Prostate gland (tissue), 2 donors: ENCODE measurements around the gene KPNA2. TPM values are rescaled to one million over a fixed set of nuclear protein-coding genes. Genes with fewer than 3 reads are reported as not detected.

Source experiments
- DNase-seq: peaks from one replicate; pipeline ENCODE4 v3.0.0-alpha.2; 2019; ENCODE audit warnings: low spot score
- H3K27ac ChIP-seq, 2 donors: fragments of 200-600 bp; sonication (generic); 2 replicates each; pipeline ENCODE4 v1.5.1; 2017 to 2019
- H3K27me3 ChIP-seq: fragments of 200-600 bp; sonication (generic); replicated peaks from 2 replicates; pipeline ENCODE4 v1.5.1; 2019; ENCODE audit not compliant: insufficient read depth
- H3K36me3 ChIP-seq, 2 donors: fragments of 200-600 bp; sonication (generic); 1 replicate in 1 of 2; 2 replicates in 1 of 2; pipeline versions ENCODE4 v1.5.1 to v1.8.1; 2017 to 2019
- H3K4me1 ChIP-seq: fragments of 200-600 bp; sonication (generic); replicated peaks from 2 replicates; pipeline ENCODE4 v1.5.1; 2019
- H3K4me3 ChIP-seq, 2 donors: fragments of 200-600 bp; sonication (generic); 2 replicates each; pipeline ENCODE4 v1.5.1; 2017 to 2019
- H3K9me3 ChIP-seq: fragments of 200-600 bp; sonication (generic); 2 replicates; pipeline ENCODE4 v1.5.1; 2017
- CTCF ChIP-seq, 4 experiments: fragments of 200-600 bp in 2 of 4; fragments of 450-650 bp in 2 of 4; sonication (generic) in 2 of 4; IDR thresholded peaks; 1 replicate in 3 of 4; 2 replicates in 1 of 4; pipeline ENCODE4 v1.5.1; 2016 to 2019; ENCODE audit warnings: antibody characterized with exemption in 4 of 4, mild to moderate bottlenecking in 2 of 4, moderate library complexity in 2 of 4
- POLR2A ChIP-seq: fragments of 450-650 bp; IDR thresholded peaks from one replicate; pipeline ENCODE4 v1.6.1; 2016; ENCODE audit warnings: antibody characterized with exemption, mild to moderate bottlenecking
- POLR2AphosphoS5 ChIP-seq: sonication (generic); formaldehyde crosslinking; IDR thresholded peaks from one replicate; pipeline ENCODE4 v1.6.1; 2017; ENCODE audit warnings: antibody characterized with exemption
- WGBS: methylation state at CpG from one replicate; pipeline ENCODE4 v1.1.5; 2018; 5-methylcytosine and 5-hydroxymethylcytosine counted together
- intact Hi-C: fragments of 100-400 bp; cut with DNase I; formaldehyde crosslinking; loops from one replicate; pipeline ENCODE4 v1.14.2; 2022
- total RNA-seq, 2 donors: library from RNA; depleted of rRNA; stranded (reverse); fragments of >200 nt; gene quantifications; one replicate each; pipeline ENCODE4 v1.1.0, GENCODE V29; 2016

KPNA2 gene
- total RNA-seq, 2 donors from 2014 or later: 13.4 to 68.4 TPM

- WGBS: 97% methylated on average over 3 of the region's 3 CpGs
- no peak overlapping the region for H3K4me3 ChIP-seq
- no peaks in the 10 kb centered on the region for H3K36me3 ChIP-seq
- H3K27me3 ChIP-seq: no peaks in the 10 kb centered on the region
- no peaks in the 10 kb centered on the region for H3K9me3 ChIP-seq
- no peak overlapping the region for H3K27ac ChIP-seq
- no peak for TF ChIP-seq POLR2A
- TF ChIP-seq POLR2AphosphoS5: no peak
- TF ChIP-seq CTCF (IDR thresholded peaks at IDR 0.05): no peak
- intact Hi-C loops: no loop called here
- H3K4me1 ChIP-seq: no peaks in the 10 kb centered on the region
- no peak for DNase-seq
These were observed 36.1 kb upstream of the KPNA2 start for GRCh38 chr17:67999291-67999911.

GRCh38 chr17:68004201-68004600 is 31.3 kb upstream of the KPNA2 start:
- intact Hi-C loops: no loop called here
- no peaks in the 10 kb centered on the region for H3K27me3 ChIP-seq
- TF ChIP-seq POLR2A (no peak), POLR2AphosphoS5 (no peak), CTCF (IDR thresholded peaks at IDR 0.05) (no peak)
- no peaks in the 10 kb centered on the region for H3K4me1 ChIP-seq
- no peaks in the 10 kb centered on the region for H3K36me3 ChIP-seq
- H3K4me3 ChIP-seq: no peak overlapping the region
- no peak for DNase-seq
- 90% methylated on average over 3 of the region's 3 CpGs for WGBS
- H3K27ac ChIP-seq: no peak overlapping the region
- no peaks in the 10 kb centered on the region for H3K9me3 ChIP-seq

GRCh38 chr17:68006797-68007196 is 28.7 kb upstream of the KPNA2 start:
- H3K36me3 ChIP-seq: no peaks in the 10 kb centered on the region
- H3K4me3 ChIP-seq: no peak overlapping the region
- WGBS: 79% methylated on average over 6 of the region's 6 CpGs
- no peaks in the 10 kb centered on the region for H3K9me3 ChIP-seq
- H3K27ac ChIP-seq: no peak overlapping the region
- H3K4me1 ChIP-seq: no peaks in the 10 kb centered on the region
- no peaks in the 10 kb centered on the region for H3K27me3 ChIP-seq
- no peak for DNase-seq
- no peak for TF ChIP-seq CTCF (IDR thresholded peaks at IDR 0.05)
- no peak for TF ChIP-seq POLR2AphosphoS5
- no peak for TF ChIP-seq POLR2A
- intact Hi-C loops: no loop called here

GRCh38 chr17:68011199-68011665 is 24.3 kb upstream of the KPNA2 start:
- no peak for DNase-seq
- Histone ChIP-seq H3K27me3 (no peaks in the 10 kb centered on the region), H3K36me3 (no peaks in the 10 kb centered on the region), H3K27ac (no peak overlapping the region), H3K9me3 (no peaks in the 10 kb centered on the region), H3K4me3 (no peak overlapping the region), H3K4me1 (no peaks in the 10 kb centered on the region)
- TF ChIP-seq CTCF (IDR thresholded peaks at IDR 0.05) (peak in 3 of 4 experiments; percentile 47 to 61 (median 57)), POLR2A (no peak), POLR2AphosphoS5 (no peak)
- 46% methylated on average over 20 of the region's 20 CpGs for WGBS
- intact Hi-C loops: loop anchor here (10.0 kb wide), 1 partner anchor 46 kb away; no protein-coding TSS in a partner anchor

- no peak for TF ChIP-seq CTCF (IDR thresholded peaks at IDR 0.05)
- no peak for TF ChIP-seq POLR2A
- no peak for TF ChIP-seq POLR2AphosphoS5
- DNase-seq: no peak
- Histone ChIP-seq H3K36me3 (no peaks in the 10 kb centered on the region), H3K4me1 (no peaks in the 10 kb centered on the region), H3K27me3 (no peaks in the 10 kb centered on the region), H3K4me3 (no peak overlapping the region), H3K9me3 (no peaks in the 10 kb centered on the region), H3K27ac (no peak overlapping the region)
- intact Hi-C loops: loop anchor here (10.0 kb wide), 1 partner anchor 49 kb away; no protein-coding TSS in a partner anchor
These were observed 22.1 kb upstream of the KPNA2 start for GRCh38 chr17:68013385-68013784.
